Measurements from ENCODE around the gene RFX8. TPM values are rescaled to one million over a fixed set of nuclear protein-coding genes. Genes with fewer than 3 reads are reported as not detected.

RFX8 gene
- total RNA-seq: 2.5 TPM

GRCh38 chr2:101474731-101475384, at the start of gene RFX8:
Gene RFX8, minus strand, starts transcription at chr2:101475112. Its CDS starts 8,264 bp downstream, at chr2:101466848.

GRCh38 chr2:101387151-101387834, 87.6 kb downstream of the RFX8 start, which contains the start of gene CREG2:
Gene CREG2, minus strand, starts transcription at chr2:101387503. Its CDS starts 46 bp downstream, at chr2:101387457.

Other genes starting within 250 kb of the RFX8 start
- gene CNOT11, start 222.2 kb downstream of the RFX8 start, total RNA-seq: 22.5 TPM
- 78.4 TPM for gene RNF149, start 166.4 kb downstream of the RFX8 start, total RNA-seq
- gene CREG2, start 87.6 kb downstream of the RFX8 start, total RNA-seq: 1.6 TPM
- gene MAP4K4, start 222.6 kb upstream of the RFX8 start, total RNA-seq: 69.7 TPM